Memory B cell (primary cell): Measurements from ENCODE around the gene RNF215.
"Not testable (repeated sequence)": the region's sequence is repeated elsewhere in the genome, so short reads cannot be mapped to it uniquely, and the experiment has no call there.

ENCODE experiments used
- ATAC-seq: fragments of 150-1000 bp; cut with Tn5 transposase; 2 replicates; pipeline ENCODE4 v1.10.0; 2021; ENCODE audit warnings: low read depth, mild to moderate bottlenecking, moderate library complexity
- DNase-seq, 2 donors: peaks; one replicate each; pipeline ENCODE4 v3.0.0; 2022; ENCODE audit warnings: low spot score in 2 of 2
- H3K27ac Mint-ChIP-seq: one replicate; pipeline ENCODE4 v1.8.0; 2022; ENCODE audit warnings: mild to moderate bottlenecking, moderate library complexity, mixed read lengths
- H3K27me3 Mint-ChIP-seq: one replicate; pipeline ENCODE4 v1.8.0; 2022; ENCODE audit warnings: mixed read lengths
- H3K36me3 Mint-ChIP-seq: one replicate; pipeline ENCODE4 v1.8.0; 2022; ENCODE audit warnings: mild to moderate bottlenecking, mixed read lengths
- H3K4me1 Mint-ChIP-seq: one replicate; pipeline ENCODE4 v1.8.0; 2022; ENCODE audit warnings: mixed read lengths
- H3K4me3 Mint-ChIP-seq: one replicate; pipeline ENCODE4 v1.8.0; 2022; ENCODE audit warnings: mild to moderate bottlenecking, moderate library complexity, mixed read lengths
- H3K9me3 Mint-ChIP-seq: one replicate; pipeline ENCODE4 v1.8.0; 2022; ENCODE audit warnings: mixed read lengths

The RNF215 gene

GRCh38 chr22:30411780-30412179 lies 24.6 kb upstream of the RNF215 start:
- no peak for DNase-seq
- H3K9me3 Mint-ChIP-seq, result no peaks in the 10 kb centered on the region
- no peak overlapping the region for H3K4me3 Mint-ChIP-seq
- H3K36me3 Mint-ChIP-seq, result peaks cover 6% of the 10 kb centered on the region
- H3K27ac Mint-ChIP-seq, result no peak overlapping the region
- no peaks in the 10 kb centered on the region for H3K4me1 Mint-ChIP-seq
- no peak for ATAC-seq
- no peaks in the 10 kb centered on the region for H3K27me3 Mint-ChIP-seq

GRCh38 chr22:30408388-30409102 lies 21.3 kb upstream of the RNF215 start:
- no peaks in the 10 kb centered on the region for H3K9me3 Mint-ChIP-seq
- DNase-seq (no peak), ATAC-seq (no peak)
- H3K27ac Mint-ChIP-seq, result no peak overlapping the region
- peaks cover 2% of the 10 kb centered on the region for H3K36me3 Mint-ChIP-seq
- H3K27me3 Mint-ChIP-seq, result no peaks in the 10 kb centered on the region
- no peak overlapping the region for H3K4me3 Mint-ChIP-seq
- H3K4me1 Mint-ChIP-seq, result no peaks in the 10 kb centered on the region

- Mint-ChIP-seq H3K36me3 (peaks cover 2% of the 10 kb centered on the region), H3K9me3 (no peaks in the 10 kb centered on the region), H3K4me3 (no peak overlapping the region), H3K27ac (no peak overlapping the region), H3K27me3 (no peaks in the 10 kb centered on the region), H3K4me1 (no peaks in the 10 kb centered on the region)
- DNase-seq, result no peak
- no peak for ATAC-seq
Observed at GRCh38 chr22:30406400-30406799, 19.2 kb upstream of the RNF215 start.

- H3K4me1 Mint-ChIP-seq, result no peaks in the 10 kb centered on the region
- no peak for DNase-seq
- no peaks in the 10 kb centered on the region for H3K27me3 Mint-ChIP-seq
- no peak for ATAC-seq
- H3K27ac Mint-ChIP-seq, result no peak overlapping the region
- H3K4me3 Mint-ChIP-seq, result no peak overlapping the region
- peaks cover 2% of the 10 kb centered on the region for H3K36me3 Mint-ChIP-seq
- no peaks in the 10 kb centered on the region for H3K9me3 Mint-ChIP-seq
Observed at GRCh38 chr22:30405731-30406130, 18.5 kb upstream of the RNF215 start.

GRCh38 chr22:30404307-30404706 lies 17.1 kb upstream of the RNF215 start:
- no peaks in the 10 kb centered on the region for H3K9me3 Mint-ChIP-seq
- no peak for DNase-seq
- no peak for ATAC-seq
- no peaks in the 10 kb centered on the region for H3K27me3 Mint-ChIP-seq
- H3K4me1 Mint-ChIP-seq, result no peaks in the 10 kb centered on the region
- H3K36me3 Mint-ChIP-seq, result peaks cover 2% of the 10 kb centered on the region
- no peak overlapping the region for H3K4me3 Mint-ChIP-seq
- H3K27ac Mint-ChIP-seq, result no peak overlapping the region

GRCh38 chr22:30402766-30403104 lies 15.5 kb upstream of the RNF215 start:
- not testable (repeated sequence) for ATAC-seq, H3K27me3 Mint-ChIP-seq, DNase-seq, H3K4me3 Mint-ChIP-seq, H3K9me3 Mint-ChIP-seq, H3K27ac Mint-ChIP-seq, H3K36me3 Mint-ChIP-seq, H3K4me1 Mint-ChIP-seq

GRCh38 chr22:30402028-30402765 lies 15.0 kb upstream of the RNF215 start:
- Mint-ChIP-seq H3K4me3 (no peak overlapping the region), H3K9me3 (no peaks in the 10 kb centered on the region), H3K27ac (no peak overlapping the region), H3K36me3 (peaks cover 2% of the 10 kb centered on the region), H3K4me1 (peaks cover 5% of the 10 kb centered on the region), H3K27me3 (peaks cover 7% of the 10 kb centered on the region)
- DNase-seq (no peak), ATAC-seq (no peak)

- H3K4me3 Mint-ChIP-seq, H3K27me3 Mint-ChIP-seq, H3K9me3 Mint-ChIP-seq, H3K4me1 Mint-ChIP-seq, DNase-seq, ATAC-seq, H3K36me3 Mint-ChIP-seq, H3K27ac Mint-ChIP-seq: not testable (repeated sequence)
Observed at GRCh38 chr22:30401024-30401423, 13.8 kb upstream of the RNF215 start.

- Mint-ChIP-seq H3K27ac (no peak overlapping the region), H3K36me3 (no peaks in the 10 kb centered on the region), H3K27me3 (peaks cover 8% of the 10 kb centered on the region), H3K4me3 (no peak overlapping the region), H3K4me1 (peaks cover 9% of the 10 kb centered on the region), H3K9me3 (no peaks in the 10 kb centered on the region)
- DNase-seq (no peak), ATAC-seq (no peak)
Observed at GRCh38 chr22:30400159-30400558, 12.9 kb upstream of the RNF215 start.

- ATAC-seq (no peak), DNase-seq (no peak)
- Mint-ChIP-seq H3K4me1 (peaks cover 9% of the 10 kb centered on the region), H3K4me3 (no peak overlapping the region), H3K27ac (no peak overlapping the region), H3K36me3 (no peaks in the 10 kb centered on the region), H3K9me3 (no peaks in the 10 kb centered on the region), H3K27me3 (peaks cover 8% of the 10 kb centered on the region)
Observed at GRCh38 chr22:30399718-30400117, 12.5 kb upstream of the RNF215 start.

- Mint-ChIP-seq H3K4me1 (peaks cover 9% of the 10 kb centered on the region), H3K27me3 (peaks cover 8% of the 10 kb centered on the region), H3K27ac (no peak overlapping the region), H3K4me3 (no peak overlapping the region), H3K9me3 (no peaks in the 10 kb centered on the region), H3K36me3 (no peaks in the 10 kb centered on the region)
- ATAC-seq, result no peak
- no peak for DNase-seq
Observed at GRCh38 chr22:30398685-30399680, 11.8 kb upstream of the RNF215 start.

- ATAC-seq, result no peak
- no peak for DNase-seq
- H3K4me3 Mint-ChIP-seq, result peak overlapping the region; percentile 83
- no peak overlapping the region for H3K27ac Mint-ChIP-seq
- peaks cover 11% of the 10 kb centered on the region for H3K27me3 Mint-ChIP-seq
- H3K9me3 Mint-ChIP-seq, result no peaks in the 10 kb centered on the region
- no peaks in the 10 kb centered on the region for H3K36me3 Mint-ChIP-seq
- H3K4me1 Mint-ChIP-seq, result peaks cover 12% of the 10 kb centered on the region
Observed at GRCh38 chr22:30397656-30398635, 10.7 kb upstream of the RNF215 start.
